Colonic mucosa (tissue), 4 donors: Measurements from ENCODE around the gene RBBP8NL. TPM values are rescaled to one million over a fixed set of nuclear protein-coding genes. Genes with fewer than 3 reads are reported as not detected.

ENCODE experiments used
- DNase-seq: peaks from one replicate; pipeline ENCODE4 v3.0.0-alpha.2; 2020
- H3K27ac ChIP-seq: fragments of 200-600 bp; one replicate; pipeline ENCODE4 v1.8.0; 2021
- H3K27me3 ChIP-seq: fragments of 200-600 bp; one replicate; pipeline ENCODE4 v1.8.0; 2021
- H3K36me3 ChIP-seq: fragments of 200-600 bp; one replicate; pipeline ENCODE4 v1.8.0; 2021
- H3K4me1 ChIP-seq: fragments of 200-600 bp; one replicate; pipeline ENCODE4 v1.8.0; 2021; ENCODE audit warnings: mild to moderate bottlenecking
- H3K4me3 ChIP-seq: fragments of 200-600 bp; one replicate; pipeline ENCODE4 v1.8.0; 2021
- H3K9ac ChIP-seq, 2 donors: one replicate each; pipeline ENCODE4 v1.7.0; 2013; ENCODE audit warnings: control low read depth in 2 of 2, low read depth in 2 of 2, low read length in 2 of 2
- H3K9me3 ChIP-seq: fragments of 200-600 bp; one replicate; pipeline ENCODE4 v1.8.0; 2021
- CTCF ChIP-seq: fragments of 200-600 bp; IDR thresholded peaks from one replicate; pipeline ENCODE4 v1.8.0; 2022; ENCODE audit warnings: antibody characterized with exemption, mild to moderate bottlenecking
- intact Hi-C: fragments of 100-400 bp; cut with DNase I; formaldehyde crosslinking; loops from one replicate; pipeline ENCODE4 v1.14.1; 2022
- total RNA-seq, 2 donors: library from RNA; stranded (reverse); fragmentation: NEBNext Ultra II Directional in 1 of 2; extraction: Animal tissue kit (Norgen Biotek cat#: 25700) in 1 of 2; gene quantifications; one replicate each; pipeline ENCODE4 v1.2.1, GENCODE V29; 2021
- donor health status: healthy.
- donor health status: DM: no; HTN: no; CAD: no.
- donor health status: DM: no; HTN: no; CAD: no.

RBBP8NL gene
- total RNA-seq, 2 donors from 2014 or later: 5.9 to 12.5 TPM

GRCh38 chr20:62420846-62421715 is 6.3 kb downstream of the RBBP8NL start:
- no peaks in the 10 kb centered on the region for H3K36me3 ChIP-seq
- H3K4me1 ChIP-seq: no peaks in the 10 kb centered on the region
- H3K27me3 ChIP-seq: no peaks in the 10 kb centered on the region
- intact Hi-C loops: no loop called here
- no peaks in the 10 kb centered on the region for H3K9me3 ChIP-seq
- H3K27ac ChIP-seq: no peak overlapping the region
- no peak for TF ChIP-seq CTCF
- DNase-seq: no peak
- no peak overlapping the region for H3K4me3 ChIP-seq
- H3K9ac ChIP-seq: no peak overlapping the region

DNA sequence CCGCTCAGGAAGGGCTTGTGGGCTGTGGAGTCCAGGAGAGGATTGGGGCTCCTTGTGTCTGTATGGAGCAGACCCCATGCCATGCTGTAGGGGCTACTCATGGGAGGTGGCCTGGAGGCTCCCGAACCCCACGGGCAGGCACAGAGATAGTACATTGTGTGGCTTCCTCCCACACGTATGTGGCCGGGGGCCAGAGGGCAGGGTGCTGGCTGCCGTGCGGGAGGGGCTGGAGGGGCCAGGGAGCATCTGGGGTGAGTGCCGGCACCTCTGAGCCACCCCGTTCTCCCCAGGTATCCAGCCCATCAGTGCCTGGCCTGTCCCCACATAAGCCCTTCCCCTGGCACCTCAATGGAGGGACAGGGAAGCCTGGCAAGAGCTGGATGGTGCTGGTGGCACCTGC is 7.6 kb downstream of the RBBP8NL start:
- Histone ChIP-seq H3K4me3 (no peak overlapping the region), H3K36me3 (no peaks in the 10 kb centered on the region), H3K9ac (no peak overlapping the region), H3K9me3 (no peaks in the 10 kb centered on the region), H3K27ac (no peak overlapping the region), H3K4me1 (no peaks in the 10 kb centered on the region), H3K27me3 (no peaks in the 10 kb centered on the region)
- no peak for TF ChIP-seq CTCF
- no peak for DNase-seq
- intact Hi-C loops: loop anchor here (10.0 kb wide), 1 partner anchor 195 kb away; no protein-coding TSS in a partner anchor

GRCh38 chr20:62418709-62419487 is 8.4 kb downstream of the RBBP8NL start:
- H3K9ac ChIP-seq: no peak overlapping the region
- H3K4me1 ChIP-seq: peaks cover 5% of the 10 kb centered on the region
- no peak for TF ChIP-seq CTCF
- intact Hi-C loops: loop anchor here (10.0 kb wide), 1 partner anchor 196 kb away; no protein-coding TSS in a partner anchor
- no peaks in the 10 kb centered on the region for H3K27me3 ChIP-seq
- H3K4me3 ChIP-seq: no peak overlapping the region
- H3K9me3 ChIP-seq: no peaks in the 10 kb centered on the region
- no peaks in the 10 kb centered on the region for H3K36me3 ChIP-seq
- no peak overlapping the region for H3K27ac ChIP-seq
- no peak for DNase-seq

- Histone ChIP-seq H3K4me3 (no peak overlapping the region), H3K27me3 (no peaks in the 10 kb centered on the region), H3K9ac (no peak overlapping the region), H3K36me3 (no peaks in the 10 kb centered on the region), H3K4me1 (peaks cover 11% of the 10 kb centered on the region), H3K9me3 (no peaks in the 10 kb centered on the region), H3K27ac (no peak overlapping the region)
- intact Hi-C loops: loop anchor here (10.0 kb wide), 1 partner anchor 197 kb away; no protein-coding TSS in a partner anchor
- TF ChIP-seq CTCF: no peak
- DNase-seq: no peak
These were observed 9.2 kb downstream of the RBBP8NL start for GRCh38 chr20:62417981-62418708.
